Measurements from ENCODE around the gene BLOC1S1. TPM values are rescaled to one million over a fixed set of nuclear protein-coding genes. Genes with fewer than 3 reads are reported as not detected.

Gene BLOC1S1
- total RNA-seq, 2 experiments from 2014 or later: 156 to 162 TPM

DNA sequence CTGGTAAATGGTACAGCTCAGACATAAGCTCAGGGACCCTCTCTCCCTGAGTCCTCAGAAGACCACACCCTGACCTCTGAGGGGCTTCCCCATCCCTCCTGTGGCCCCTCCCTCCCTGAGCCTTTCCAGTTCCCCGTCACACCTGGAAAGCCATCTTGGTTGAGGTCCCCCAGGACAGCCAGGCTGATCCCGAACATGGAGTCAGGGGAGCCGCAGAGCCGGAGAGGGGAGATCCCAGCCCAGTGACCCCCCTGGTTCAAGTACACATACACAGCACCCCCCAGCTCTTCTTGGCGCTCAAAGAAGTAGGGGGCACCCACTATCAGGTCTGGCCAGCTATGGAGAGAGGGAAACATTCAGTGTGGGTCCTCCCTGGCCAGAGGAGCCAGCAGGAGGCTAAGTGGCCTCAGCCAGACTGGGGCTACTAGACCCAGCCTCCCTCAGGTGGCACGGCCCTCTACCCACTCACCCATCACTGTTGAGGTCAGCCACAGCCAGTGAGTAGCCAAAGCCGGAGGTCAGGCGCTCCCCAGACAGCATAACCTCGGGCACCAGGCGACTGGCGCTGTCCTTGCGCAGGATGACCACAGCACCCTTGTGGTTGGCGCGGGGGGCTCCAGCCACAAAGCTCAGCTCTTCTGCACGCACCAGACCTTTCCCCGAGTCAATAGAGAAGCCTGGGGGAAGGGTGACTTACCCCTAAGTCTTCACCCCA is 17.4 kb upstream of the BLOC1S1 start:
- ChIA-PET CTCF (no interaction called here), POLR2A (no interaction called here)
- H3K4me1 Mint-ChIP-seq: no peaks in the 10 kb centered on the region
- H3K9me3 Mint-ChIP-seq: no peaks in the 10 kb centered on the region
- DNase-seq: no peak
- H3K27me3 Mint-ChIP-seq: no peaks in the 10 kb centered on the region
- no peak overlapping the region for H3K27ac Mint-ChIP-seq
- H3K4me3 Mint-ChIP-seq: no peak overlapping the region
- no peaks in the 10 kb centered on the region for H3K36me3 Mint-ChIP-seq (ENCODE audit: low read depth)

DNA sequence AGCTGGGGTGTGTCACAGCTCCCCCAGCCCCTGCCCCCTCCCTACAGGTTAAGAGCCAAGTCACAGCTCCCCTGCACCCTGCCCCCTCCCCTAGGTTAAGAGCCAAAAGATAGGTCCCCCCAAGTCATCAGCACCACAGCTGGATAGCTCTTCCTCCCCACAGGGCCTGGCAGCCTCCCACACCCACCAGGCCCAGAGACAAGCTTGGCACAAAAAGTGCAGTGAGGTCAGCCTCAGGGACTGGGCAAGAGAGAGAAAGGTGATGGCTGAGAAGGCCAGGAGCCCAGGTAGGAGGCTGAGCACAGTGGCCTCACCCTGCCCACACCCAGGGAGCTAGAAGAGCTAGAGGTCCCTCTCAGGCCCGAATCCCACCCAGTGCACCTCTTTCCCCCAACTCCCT is 16.9 kb upstream of the BLOC1S1 start:
- no peak for DNase-seq
- no peak overlapping the region for H3K27ac Mint-ChIP-seq
- H3K4me1 Mint-ChIP-seq: no peaks in the 10 kb centered on the region
- POLR2A ChIA-PET: no interaction called here
- H3K36me3 Mint-ChIP-seq (ENCODE audit: low read depth): no peaks in the 10 kb centered on the region
- CTCF ChIA-PET: no interaction called here
- no peaks in the 10 kb centered on the region for H3K27me3 Mint-ChIP-seq
- H3K4me3 Mint-ChIP-seq: no peak overlapping the region
- no peaks in the 10 kb centered on the region for H3K9me3 Mint-ChIP-seq

GRCh38 chr12:55699471-55700055 is 16.3 kb upstream of the BLOC1S1 start:
- Mint-ChIP-seq H3K36me3 (ENCODE audit: low read depth) (no peaks in the 10 kb centered on the region), H3K27me3 (peaks cover 1% of the 10 kb centered on the region), H3K9me3 (no peaks in the 10 kb centered on the region), H3K4me3 (no peak overlapping the region), H3K4me1 (no peaks in the 10 kb centered on the region), H3K27ac (no peak overlapping the region)
- POLR2A ChIA-PET: no interaction called here
- no peak for DNase-seq
- CTCF ChIA-PET: no interaction called here

GRCh38 chr12:55700255-55701018 is 15.4 kb upstream of the BLOC1S1 start:
- H3K4me1 Mint-ChIP-seq: no peaks in the 10 kb centered on the region
- ChIA-PET POLR2A (no interaction called here), CTCF (no interaction called here)

GRCh38 chr12:55702861-55703260 is 13.0 kb upstream of the BLOC1S1 start:
- no peaks in the 10 kb centered on the region for H3K36me3 Mint-ChIP-seq (ENCODE audit: low read depth)
- no peak overlapping the region for H3K4me3 Mint-ChIP-seq
- peaks cover 5% of the 10 kb centered on the region for H3K4me1 Mint-ChIP-seq
- DNase-seq: no peak
- no peaks in the 10 kb centered on the region for H3K9me3 Mint-ChIP-seq
- ChIA-PET POLR2A (no interaction called here), CTCF (no interaction called here)
- no peak overlapping the region for H3K27ac Mint-ChIP-seq
- H3K27me3 Mint-ChIP-seq: peaks cover 13% of the 10 kb centered on the region

More at GRCh38 chr12:55700255-55701018, 15.4 kb upstream of the BLOC1S1 start:
- no peak for DNase-seq
- no peak overlapping the region for H3K4me3 Mint-ChIP-seq
- H3K36me3 Mint-ChIP-seq (ENCODE audit: low read depth): no peaks in the 10 kb centered on the region
- peaks cover 3% of the 10 kb centered on the region for H3K27me3 Mint-ChIP-seq
- no peaks in the 10 kb centered on the region for H3K9me3 Mint-ChIP-seq
- H3K27ac Mint-ChIP-seq: no peak overlapping the region

DNA sequence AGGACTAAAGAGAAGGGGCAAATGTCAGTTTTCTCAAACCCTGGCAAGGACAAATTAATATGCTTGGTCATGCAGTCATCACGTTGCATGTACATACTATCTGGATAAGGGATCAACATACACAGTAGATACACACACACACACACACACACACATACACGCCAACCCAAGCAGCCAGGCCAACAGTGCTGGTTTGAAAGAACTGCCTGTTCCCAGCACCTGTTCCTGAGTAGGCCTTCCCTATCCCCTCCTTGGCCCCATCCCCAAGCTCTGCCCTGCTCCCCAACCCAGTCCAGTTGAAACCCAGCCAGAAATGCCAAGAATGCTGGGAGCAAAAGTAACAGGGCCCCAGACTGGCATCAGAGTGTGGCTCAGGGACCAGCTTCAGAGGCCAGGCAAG is 12.6 kb upstream of the BLOC1S1 start:
- H3K9me3 Mint-ChIP-seq: no peaks in the 10 kb centered on the region
- H3K27ac Mint-ChIP-seq: no peak overlapping the region
- H3K27me3 Mint-ChIP-seq: peaks cover 16% of the 10 kb centered on the region
- CTCF ChIA-PET: no interaction called here
- POLR2A ChIA-PET: no interaction called here
- DNase-seq: no peak
- peaks cover 9% of the 10 kb centered on the region for H3K4me1 Mint-ChIP-seq
- H3K4me3 Mint-ChIP-seq: no peak overlapping the region
- no peaks in the 10 kb centered on the region for H3K36me3 Mint-ChIP-seq (ENCODE audit: low read depth)

DNA sequence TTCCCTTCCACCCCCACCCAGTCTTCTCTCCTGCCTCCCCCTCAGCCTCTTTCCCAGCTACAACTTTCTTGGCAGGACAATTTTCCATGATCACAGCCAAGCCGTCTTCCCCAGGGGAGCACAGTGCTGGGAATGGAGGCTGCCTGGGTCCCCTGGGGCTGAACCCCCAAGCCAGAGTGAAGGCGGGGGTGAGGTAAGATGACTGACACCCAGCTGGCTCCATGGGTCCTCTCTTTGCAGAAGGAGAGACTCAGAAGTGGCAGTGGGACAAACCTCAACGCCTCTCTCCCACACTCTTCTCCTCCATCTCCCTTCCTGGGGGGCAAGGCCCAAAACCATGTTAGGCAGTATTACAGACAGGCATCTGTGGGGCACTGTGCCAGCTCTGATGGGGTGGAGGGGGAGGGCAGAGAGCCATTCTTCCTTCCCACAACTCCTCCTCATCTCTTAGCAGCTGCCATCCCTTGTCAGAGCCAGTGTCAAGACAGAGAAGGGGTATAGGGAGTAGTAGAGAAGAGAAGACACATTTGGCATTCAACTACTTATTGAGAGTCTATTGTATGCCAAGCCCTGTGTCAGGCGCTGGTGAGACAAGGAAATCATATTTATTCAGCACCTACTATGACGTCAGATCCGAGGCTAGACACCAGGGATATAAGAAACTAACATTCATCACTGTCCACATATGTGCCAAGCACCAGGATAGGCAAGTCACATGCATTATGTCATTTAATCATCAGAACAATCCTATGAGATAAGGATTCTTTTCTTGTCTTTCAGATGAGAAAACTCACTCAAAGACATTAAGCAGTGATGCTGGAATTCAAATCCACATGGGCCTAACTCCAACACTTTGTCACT is 11.7 kb upstream of the BLOC1S1 start:
- CTCF ChIA-PET: no interaction called here
- Mint-ChIP-seq H3K9me3 (no peaks in the 10 kb centered on the region), H3K36me3 (ENCODE audit: low read depth) (no peaks in the 10 kb centered on the region)

DNA sequence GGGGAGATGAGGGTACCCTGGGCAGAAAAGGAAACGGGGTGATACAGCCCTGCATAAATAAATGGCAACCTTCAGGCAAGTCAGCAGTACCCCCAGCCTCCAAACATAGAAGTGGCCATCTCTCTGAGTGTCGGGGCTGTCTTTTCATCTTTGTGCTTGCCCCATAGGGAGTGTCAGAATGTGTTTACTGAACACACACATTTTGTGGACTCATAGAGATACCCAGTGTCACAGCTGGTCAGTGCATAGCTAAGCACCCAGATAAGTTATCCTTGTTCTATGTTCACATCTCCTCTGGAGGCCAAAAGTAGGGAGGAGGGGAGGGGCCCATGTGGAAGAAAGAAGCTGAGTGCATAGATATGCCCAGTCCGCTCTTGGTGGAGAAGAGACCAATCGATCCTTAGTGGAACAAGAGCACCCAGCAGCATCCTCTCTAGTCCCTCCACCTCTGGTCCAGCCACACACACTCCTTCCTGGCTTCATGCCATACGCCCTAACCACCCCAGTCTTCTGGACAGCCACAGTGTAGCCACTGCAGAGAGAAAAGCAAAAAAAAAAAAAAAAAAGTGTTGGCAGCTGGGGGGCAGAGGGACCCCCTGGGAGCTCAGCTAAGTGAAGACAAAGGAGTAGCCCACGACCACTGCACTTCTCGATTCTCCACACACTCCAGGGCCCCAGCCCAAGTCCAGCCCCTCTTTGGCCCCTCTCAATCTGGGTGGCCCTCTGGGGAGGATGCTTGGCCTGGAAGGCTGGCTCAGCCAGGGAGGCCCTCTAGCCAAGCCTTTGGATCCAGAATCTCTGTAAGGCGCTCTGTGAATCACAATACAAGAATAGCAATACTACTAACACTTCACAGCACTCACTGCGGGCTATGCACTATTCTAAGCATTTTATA is 10.8 kb upstream of the BLOC1S1 start:
- H3K4me1 Mint-ChIP-seq: peaks cover 19% of the 10 kb centered on the region
- no peak for DNase-seq
- no peaks in the 10 kb centered on the region for H3K9me3 Mint-ChIP-seq
- POLR2A ChIA-PET: no interaction called here
- H3K27ac Mint-ChIP-seq: no peak overlapping the region
- H3K36me3 Mint-ChIP-seq (ENCODE audit: low read depth): no peaks in the 10 kb centered on the region
- H3K4me3 Mint-ChIP-seq: no peak overlapping the region
- CTCF ChIA-PET: interaction anchor here (0.9 to 1.7 kb wide), 4 partner anchors 9 to 49 kb away, joined by 3 to 7 read pairs (median 4); partner anchors contain the start of gene BLOC1S1
- H3K27me3 Mint-ChIP-seq: peaks cover 32% of the 10 kb centered on the region

More for the DNA sequence above, 11.7 kb upstream of the BLOC1S1 start:
- Mint-ChIP-seq H3K27me3 (peaks cover 23% of the 10 kb centered on the region), H3K4me3 (no peak overlapping the region), H3K27ac (no peak overlapping the region), H3K4me1 (peaks cover 17% of the 10 kb centered on the region)
- DNase-seq: no peak
- POLR2A ChIA-PET: no interaction called here

- Mint-ChIP-seq H3K4me1 (peaks cover 19% of the 10 kb centered on the region), H3K27me3 (peaks cover 37% of the 10 kb centered on the region), H3K36me3 (ENCODE audit: low read depth) (no peaks in the 10 kb centered on the region), H3K9me3 (no peaks in the 10 kb centered on the region), H3K4me3 (no peak overlapping the region), H3K27ac (no peak overlapping the region)
- no peak for DNase-seq
- POLR2A ChIA-PET: interaction anchor here (1.4 kb wide), 1 partner anchor 10 kb away, joined by 6 read pairs; the partner anchor contains the start of gene BLOC1S1
- CTCF ChIA-PET: interaction anchor here (0.9 to 1.7 kb wide), 4 partner anchors 10 to 50 kb away, joined by 3 to 7 read pairs (median 4); partner anchors contain the start of gene BLOC1S1
Measured at GRCh38 chr12:55705782-55706402, 10.0 kb upstream of the BLOC1S1 start.

DNA sequence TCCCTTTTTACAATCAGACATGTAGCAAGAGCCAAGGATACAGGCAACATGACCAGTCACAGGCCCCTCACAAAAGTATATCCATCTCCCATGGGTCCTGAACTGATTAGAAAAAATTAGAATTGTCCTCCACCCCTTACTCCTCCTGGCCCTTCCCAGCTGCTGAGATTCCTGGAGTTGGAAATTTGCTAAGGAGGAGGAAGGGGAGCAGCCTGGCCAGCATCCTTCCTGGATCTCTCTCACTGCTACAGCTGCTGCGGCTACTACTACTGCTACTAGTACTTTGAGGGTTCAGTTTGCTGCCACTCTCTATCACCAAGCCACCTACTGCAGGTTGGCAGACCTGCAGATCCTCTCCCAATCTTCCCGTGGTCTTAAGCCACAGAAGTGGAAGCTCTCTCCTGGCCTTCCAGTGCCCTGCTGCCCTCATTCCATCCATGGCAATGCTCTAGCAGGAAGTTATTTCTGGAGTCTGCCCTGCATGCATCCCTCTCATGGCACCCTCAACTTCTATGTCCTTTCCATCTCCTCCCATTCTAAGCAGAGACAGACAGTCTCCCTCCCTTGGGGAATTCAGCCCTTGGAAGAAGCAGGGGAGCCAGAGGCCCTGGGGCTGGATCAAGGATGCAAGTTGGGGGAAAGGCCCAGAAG is 9.2 kb upstream of the BLOC1S1 start:
- Mint-ChIP-seq H3K9me3 (no peaks in the 10 kb centered on the region), H3K36me3 (ENCODE audit: low read depth) (no peaks in the 10 kb centered on the region), H3K4me1 (peaks cover 19% of the 10 kb centered on the region), H3K4me3 (peak overlapping the region; percentile 60), H3K27ac (no peak overlapping the region), H3K27me3 (peaks cover 39% of the 10 kb centered on the region)
- ChIA-PET CTCF (interaction anchor here (1.3 to 1.7 kb wide), 2 partner anchors 9 to 51 kb away, joined by 5 to 7 read pairs; partner anchors contain the start of gene BLOC1S1), POLR2A (interaction anchor here (1.4 kb wide), 1 partner anchor 9 kb away, joined by 6 read pairs; the partner anchor contains the start of gene BLOC1S1)
- DNase-seq: no peak

GRCh38 chr12:55707219-55707671 is 8.6 kb upstream of the BLOC1S1 start:
- no peak overlapping the region for H3K27ac Mint-ChIP-seq
- no peak for DNase-seq
- no peaks in the 10 kb centered on the region for H3K9me3 Mint-ChIP-seq
- ChIA-PET CTCF (no interaction called here), POLR2A (interaction anchor here (1.4 kb wide), 1 partner anchor 8 kb away, joined by 6 read pairs; the partner anchor contains the start of gene BLOC1S1)
- peaks cover 19% of the 10 kb centered on the region for H3K4me1 Mint-ChIP-seq
- H3K27me3 Mint-ChIP-seq: peaks cover 45% of the 10 kb centered on the region
- H3K36me3 Mint-ChIP-seq (ENCODE audit: low read depth): no peaks in the 10 kb centered on the region
- peak overlapping the region; percentile 60 for H3K4me3 Mint-ChIP-seq

All from activated CD4-positive, alpha-beta memory T cell treated with anti-CD3 and anti-CD28 coated beads, Interleukin-2, amount 10 ng/mL, durations not matched to agents 7 days and 5 days (primary cell).